SK-N-SH (cell line): Measurements from ENCODE around the gene SLC35E2B. TPM values are rescaled to one million over a fixed set of nuclear protein-coding genes. Genes with fewer than 3 reads are reported as not detected.

Experiments
- CTCF ChIA-PET: fragments of 300-600, 350-600 bp; formaldehyde crosslinking; extraction: SDS; loops from one replicate; lab custom pipeline; 2021; lab: Yijun Ruan, JAX
- POLR2A ChIA-PET: fragments of 350-600 bp; sonication (Branson Sonifier 250); formaldehyde crosslinking; extraction: SDS; loops from one replicate; lab custom pipeline; 2020; ENCODE audit warnings: antibody characterized with exemption, inconsistent platforms; lab: Yijun Ruan, JAX
- DNase-seq: peaks from one replicate; pipeline ENCODE4 v3.0.0; 2012
- H2AFZ ChIP-seq: fragments of 200-600 bp; sonication (generic); 2 replicates; pipeline ENCODE4 v1.8.1; 2016; ENCODE audit warnings: antibody characterized with exemption, mild to moderate bottlenecking, low read depth
- H3F3A ChIP-seq: fragments of 200-600 bp; sonication (generic); replicated peaks from 2 replicates; pipeline ENCODE3; 2016; ENCODE audit warnings: antibody characterized with exemption, mild to moderate bottlenecking; ENCODE audit not compliant: insufficient read depth
- H3K27ac ChIP-seq, 2 experiments: fragments of 200-500 bp in 1 of 2; fragments of 200-600 bp in 1 of 2; sonication (Bioruptor generic) in 1 of 2; sonication (generic), shearing (Covaris generic) in 1 of 2; 2 replicates each; pipeline versions ENCODE4 v1.5.1 to v1.6.1; 2014 to 2016; ENCODE audit warnings: low read depth in 2 of 2, inconsistent platforms in 1 of 2, low read length in 1 of 2, mild to moderate bottlenecking in 1 of 2, mixed read lengths in 1 of 2
- H3K27me3 ChIP-seq: fragments of 200-600 bp; sonication (generic), shearing (Covaris generic); 2 replicates; pipeline ENCODE4 v1.6.1; 2016; ENCODE audit warnings: mixed run types; ENCODE audit not compliant: insufficient read depth
- H3K36me3 ChIP-seq, 2 experiments: fragments of 200-500 bp in 1 of 2; fragments of 200-600 bp in 1 of 2; sonication (Bioruptor generic) in 1 of 2; sonication (generic) in 1 of 2; replicated peaks in 1 of 2; 2 replicates each; pipeline versions ENCODE3 to v1.5.1; 2014 to 2016; ENCODE audit warnings: low read length in 1 of 2, mild to moderate bottlenecking in 1 of 2; ENCODE audit not compliant: insufficient read depth in 2 of 2, control insufficient read depth in 1 of 2
- H3K4me1 ChIP-seq, 2 experiments: fragments of 200-500 bp in 1 of 2; fragments of 200-600 bp in 1 of 2; sonication (Bioruptor generic) in 1 of 2; sonication (generic), shearing (Covaris generic) in 1 of 2; 2 replicates each; pipeline versions ENCODE4 v1.5.1 to v1.6.1; 2014 to 2016; ENCODE audit warnings: low read depth in 1 of 2, low read length in 1 of 2, mixed run types in 1 of 2; ENCODE audit not compliant: insufficient read depth in 2 of 2, control insufficient read depth in 1 of 2
- H3K4me2 ChIP-seq: fragments of 200-600 bp; sonication (generic), shearing (Covaris generic); 2 replicates; pipeline ENCODE4 v1.6.1; 2017; ENCODE audit warnings: mixed run types
- H3K4me3 ChIP-seq, 2 experiments: fragments of 200-500 bp in 1 of 2; fragments of 200-600 bp in 1 of 2; sonication (Bioruptor generic) in 1 of 2; sonication (generic), shearing (Covaris generic) in 1 of 2; 2 replicates each; pipeline versions ENCODE4 v1.5.1 to v1.8.1; 2014 to 2016; ENCODE audit warnings: low read depth in 2 of 2, inconsistent platforms in 1 of 2, low read length in 1 of 2, mild to moderate bottlenecking in 1 of 2, mixed read lengths in 1 of 2, moderate library complexity in 1 of 2
- H3K79me2 ChIP-seq: fragments of 200-600 bp; sonication (generic); 2 replicates; pipeline ENCODE4 v1.8.1; 2017; ENCODE audit warnings: mild to moderate bottlenecking; ENCODE audit not compliant: insufficient read depth
- H3K9ac ChIP-seq: fragments of 200-600 bp; sonication (generic); 2 replicates; pipeline ENCODE4 v1.6.1; 2017; ENCODE audit warnings: mixed run types
- H3K9me2 ChIP-seq: fragments of 200-600 bp; sonication (generic); 2 replicates; pipeline ENCODE4 v1.6.1; 2017; ENCODE audit warnings: mixed run types
- H3K9me3 ChIP-seq: fragments of 200-600 bp; sonication (generic); 2 replicates; pipeline ENCODE4 v1.6.1; 2017; ENCODE audit warnings: mixed run types, mild to moderate bottlenecking, moderate library complexity
- H4K20me1 ChIP-seq: fragments of 200-600 bp; sonication (generic); 2 replicates; pipeline ENCODE4 v1.6.1; 2017; ENCODE audit warnings: mild to moderate bottlenecking, mixed run types; ENCODE audit not compliant: insufficient read depth
- CHD2 ChIP-seq: fragments of 150-350 bp; IDR thresholded peaks from 2 replicates; pipeline ENCODE4 v1.6.1; 2018; ENCODE audit warnings: low read length; ENCODE audit not compliant: partially characterized antibody
- EZH2phosphoT487 ChIP-seq: fragments of 200-600 bp; sonication (generic); IDR thresholded peaks from 2 replicates; pipeline ENCODE4 v1.6.1; 2017; ENCODE audit warnings: low read depth, mixed run types, mild to moderate bottlenecking, antibody characterized with exemption, moderate library complexity, borderline replicate concordance
- GATA2 ChIP-seq: sonication (generic); formaldehyde crosslinking; IDR thresholded peaks from 2 replicates; pipeline ENCODE4 v1.5.0; 2020; ENCODE audit warnings: mild to moderate bottlenecking, missing genetic modification reagents
- NRF1 ChIP-seq: IDR thresholded peaks from 2 replicates; pipeline ENCODE4 v1.6.1; 2012; ENCODE audit warnings: low read depth, mild to moderate bottlenecking, low read length
- RAD21 ChIP-seq: IDR thresholded peaks from 2 replicates; pipeline ENCODE4 v1.6.1; 2012; ENCODE audit warnings: mild to moderate bottlenecking, low read length
- REST ChIP-seq: IDR thresholded peaks from 2 replicates; pipeline ENCODE4 v1.6.1; 2012; ENCODE audit warnings: mild to moderate bottlenecking, low read depth, low read length, moderate library complexity
- SIN3A ChIP-seq: IDR thresholded peaks from 2 replicates; pipeline ENCODE4 v1.6.1; 2012; ENCODE audit warnings: low read depth, mild to moderate bottlenecking, low read length, moderate library complexity, borderline replicate concordance
- SMC3 ChIP-seq: IDR thresholded peaks from 2 replicates; pipeline ENCODE4 v1.6.1; 2012; ENCODE audit warnings: low read depth, low read length, improper control_type of control experiment
- TEAD4 ChIP-seq: IDR thresholded peaks from 2 replicates; pipeline ENCODE4 v1.4.0; 2012; ENCODE audit warnings: mild to moderate bottlenecking, borderline replicate concordance; ENCODE audit not compliant: insufficient read depth
- USF1 ChIP-seq: IDR thresholded peaks from 2 replicates; pipeline ENCODE4 v1.4.0; 2012; ENCODE audit warnings: low read depth, borderline replicate concordance
- ZBTB33 ChIP-seq: IDR thresholded peaks from 2 replicates; pipeline ENCODE4 v1.4.0; 2012; ENCODE audit warnings: low read depth, borderline replicate concordance
- WGBS: methylation state at CpG from one replicate; pipeline ENCODE4 v1.1.6; 2017; ENCODE audit warnings: low lambda C conversion rate; 5-methylcytosine and 5-hydroxymethylcytosine counted together
- polyA plus RNA-seq, 3 experiments: library from polyadenylated mRNA; depleted of rRNA; stranded (reverse); fragments of >200 nt; gene quantifications; 2 replicates each; pipeline ENCODE4 v1.2.3, GENCODE V29; 2012
- TF ChIP-seq, protein P1 (sequence below): fragments of 150-350 bp; IDR thresholded peaks from 2 replicates; pipeline ENCODE4 v1.6.1; 2017; ENCODE audit warnings: antibody characterized with exemption, low read length, low read depth, borderline replicate concordance

SLC35E2B gene
- polyA plus RNA-seq, 1 of the 3 experiments (the other 2 are of a cell fraction) = 20.5 TPM

- DNase-seq = no peak
- WGBS = 83% methylated on average over 2 of the region's 19 CpGs
- peaks cover 3 to 7% of the 10 kb centered on the region in 2 experiments for H3K36me3 ChIP-seq
- H3K9ac ChIP-seq = peak overlapping the region; percentile 100; the same call in 1 of the 2 replicates
- H3K27ac ChIP-seq = no peak overlapping the region
- peaks cover 0 to 18% of the 10 kb centered on the region in 2 experiments; a peak in 1 of 4 replicates for H3K4me1 ChIP-seq
- H3K4me3 ChIP-seq = peak overlapping the region; percentile 86 to 88
- TF ChIP-seq ZBTB33 (no peak), NRF1 (no peak), TEAD4 (no peak), GATA2 (CRISPR knock-in tag) (no peak), CHD2 (no peak), REST (no peak), SMC3 (no peak), USF1 (no peak), EZH2phosphoT487 (no peak), RAD21 (no peak), SIN3A (no peak)
- TF ChIP-seq, protein P1, sequence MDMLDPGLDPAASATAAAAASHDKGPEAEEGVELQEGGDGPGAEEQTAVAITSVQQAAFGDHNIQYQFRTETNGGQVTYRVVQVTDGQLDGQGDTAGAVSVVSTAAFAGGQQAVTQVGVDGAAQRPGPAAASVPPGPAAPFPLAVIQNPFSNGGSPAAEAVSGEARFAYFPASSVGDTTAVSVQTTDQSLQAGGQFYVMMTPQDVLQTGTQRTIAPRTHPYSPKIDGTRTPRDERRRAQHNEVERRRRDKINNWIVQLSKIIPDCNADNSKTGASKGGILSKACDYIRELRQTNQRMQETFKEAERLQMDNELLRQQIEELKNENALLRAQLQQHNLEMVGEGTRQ = no peak
- H3K27me3 ChIP-seq = no peaks in the 10 kb centered on the region
- ChIA-PET CTCF (no interaction called here), POLR2A (no interaction called here)
- peak overlapping the region; percentile 90 for H3K4me2 ChIP-seq
- H3K9me2 ChIP-seq = no peaks in the 10 kb centered on the region
- H4K20me1 ChIP-seq = peaks cover 10% of the 10 kb centered on the region
- peaks cover 49% of the 10 kb centered on the region for H3K79me2 ChIP-seq
- H2AFZ ChIP-seq = no peak overlapping the region
- no peaks in the 10 kb centered on the region for H3F3A ChIP-seq
- H3K9me3 ChIP-seq = no peaks in the 10 kb centered on the region
These were observed 75.8 kb downstream of the SLC35E2B start for GRCh38 chr1:1616838-1617237.
